ENCODE data around the gene MUC6.

MUC6 gene

GRCh38 chr11:1015064-1015463 is 21.5 kb downstream of the MUC6 start:
- no peaks in the 10 kb centered on the region for H3K79me2 ChIP-seq (ENCODE audit: low read length)
- H3K27me3 ChIP-seq (replicated peaks; ENCODE audit: insufficient read depth, low read length): no peaks in the 10 kb centered on the region
- no peak for DNase-seq
- H2AFZ ChIP-seq (ENCODE audit: low read length): no peak overlapping the region
- H3K27ac ChIP-seq (ENCODE audit: low read length): no peak overlapping the region
- no peaks in the 10 kb centered on the region for H3K9me3 ChIP-seq (replicated peaks; ENCODE audit: insufficient read depth, low read length)
- TF ChIP-seq EZH2phosphoT487 (IDR thresholded peaks at IDR 0.05; ENCODE audit: low read length) (no peak), CTCF (IDR thresholded peaks at IDR 0.05; ENCODE audit: low read length) (no peak)
- H3F3A ChIP-seq (ENCODE audit: insufficient read depth, low read length): no peaks in the 10 kb centered on the region
- H3K9ac ChIP-seq (ENCODE audit: low read length): no peak overlapping the region
- no peaks in the 10 kb centered on the region; the same call in 1 of the 2 replicates for H4K20me1 ChIP-seq (ENCODE audit: insufficient read depth, low read length)
- H3K4me1 ChIP-seq (ENCODE audit: low read length): no peaks in the 10 kb centered on the region
- no peak overlapping the region for H3K4me3 ChIP-seq (ENCODE audit: low read length)
- H3K9me2 ChIP-seq (replicated peaks; ENCODE audit: insufficient read depth, low read length): no peaks in the 10 kb centered on the region
- H3K4me2 ChIP-seq (ENCODE audit: low read depth, low read length): no peak overlapping the region
- H3K36me3 ChIP-seq (replicated peaks; ENCODE audit: insufficient read depth, low read length): no peaks in the 10 kb centered on the region

- TF ChIP-seq CTCF (IDR thresholded peaks at IDR 0.05; ENCODE audit: low read length): no peak
- no peak for TF ChIP-seq EZH2phosphoT487 (IDR thresholded peaks at IDR 0.05; ENCODE audit: low read length)
- H3K27me3 ChIP-seq (replicated peaks; ENCODE audit: insufficient read depth, low read length): no peaks in the 10 kb centered on the region
- no peak overlapping the region for H3K27ac ChIP-seq (ENCODE audit: low read length)
- no peaks in the 10 kb centered on the region for H3K9me3 ChIP-seq (replicated peaks; ENCODE audit: insufficient read depth, low read length)
- no peak overlapping the region for H3K4me3 ChIP-seq (ENCODE audit: low read length)
- H3K4me2 ChIP-seq (ENCODE audit: low read depth, low read length): no peak overlapping the region
- H4K20me1 ChIP-seq (ENCODE audit: insufficient read depth, low read length): no peaks in the 10 kb centered on the region; the same call in 1 of the 2 replicates
- H3K36me3 ChIP-seq (replicated peaks; ENCODE audit: insufficient read depth, low read length): no peaks in the 10 kb centered on the region
- DNase-seq: no peak
- H3K9ac ChIP-seq (ENCODE audit: low read length): no peak overlapping the region
- no peaks in the 10 kb centered on the region for H3F3A ChIP-seq (ENCODE audit: insufficient read depth, low read length)
- no peak overlapping the region for H2AFZ ChIP-seq (ENCODE audit: low read length)
- no peaks in the 10 kb centered on the region for H3K4me1 ChIP-seq (ENCODE audit: low read length)
- no peaks in the 10 kb centered on the region for H3K9me2 ChIP-seq (replicated peaks; ENCODE audit: insufficient read depth, low read length)
- H3K79me2 ChIP-seq (ENCODE audit: low read length): no peaks in the 10 kb centered on the region
Observed at GRCh38 chr11:1014276-1014675, 22.2 kb downstream of the MUC6 start.

- H3K27me3 ChIP-seq (replicated peaks; ENCODE audit: insufficient read depth, low read length): no peaks in the 10 kb centered on the region
Observed at GRCh38 chr11:1013631-1013935, 22.9 kb downstream of the MUC6 start.

More at GRCh38 chr11:1013631-1013935, 22.9 kb downstream of the MUC6 start:
- no peaks in the 10 kb centered on the region for H3F3A ChIP-seq (ENCODE audit: insufficient read depth, low read length)
- no peak overlapping the region for H3K4me2 ChIP-seq (ENCODE audit: low read depth, low read length)
- no peaks in the 10 kb centered on the region for H3K79me2 ChIP-seq (ENCODE audit: low read length)
- no peaks in the 10 kb centered on the region; the same call in 1 of the 2 replicates for H4K20me1 ChIP-seq (ENCODE audit: insufficient read depth, low read length)
- TF ChIP-seq CTCF (IDR thresholded peaks at IDR 0.05; ENCODE audit: low read length) (no peak), EZH2phosphoT487 (IDR thresholded peaks at IDR 0.05; ENCODE audit: low read length) (no peak), EZH2 (optimal IDR thresholded peaks at IDR 0.05; ENCODE audit: low read depth, low read length) (no peak)
- no peak overlapping the region for H2AFZ ChIP-seq (ENCODE audit: low read length)
- H3K9me3 ChIP-seq (replicated peaks; ENCODE audit: insufficient read depth, low read length): no peaks in the 10 kb centered on the region
- H3K27ac ChIP-seq (ENCODE audit: low read length): no peak overlapping the region
- H3K36me3 ChIP-seq (replicated peaks; ENCODE audit: insufficient read depth, low read length): no peaks in the 10 kb centered on the region
- no peaks in the 10 kb centered on the region for H3K4me1 ChIP-seq (ENCODE audit: low read length)
- H3K4me3 ChIP-seq (ENCODE audit: low read length): no peak overlapping the region
- H3K9ac ChIP-seq (ENCODE audit: low read length): no peak overlapping the region
- H3K9me2 ChIP-seq (replicated peaks; ENCODE audit: insufficient read depth, low read length): no peaks in the 10 kb centered on the region
- DNase-seq: no peak
